Stimulated activated CD8-positive, alpha-beta memory T cell treated with anti-CD3 and anti-CD28 coated beads, Interleukin-12 subunit alpha, Interleukin-12 subunit beta, amount 100 ng/mL, for 24 hours (primary cell): ENCODE data around the gene OR9G4.

ENCODE experiments used
- DNase-seq: peaks from one replicate; pipeline ENCODE4 v3.0.0-alpha.2; 2020; ENCODE audit errors: extremely low read depth

The OR9G4 gene

GRCh38 chr11:56748597-56748996 is at the start of gene OR9G4:
Gene OR9G4 (minus strand): TSS chr11:56748697. CDS start chr11:56743766, 4,931 bp downstream.
- DNase-seq: no peak

DNA sequence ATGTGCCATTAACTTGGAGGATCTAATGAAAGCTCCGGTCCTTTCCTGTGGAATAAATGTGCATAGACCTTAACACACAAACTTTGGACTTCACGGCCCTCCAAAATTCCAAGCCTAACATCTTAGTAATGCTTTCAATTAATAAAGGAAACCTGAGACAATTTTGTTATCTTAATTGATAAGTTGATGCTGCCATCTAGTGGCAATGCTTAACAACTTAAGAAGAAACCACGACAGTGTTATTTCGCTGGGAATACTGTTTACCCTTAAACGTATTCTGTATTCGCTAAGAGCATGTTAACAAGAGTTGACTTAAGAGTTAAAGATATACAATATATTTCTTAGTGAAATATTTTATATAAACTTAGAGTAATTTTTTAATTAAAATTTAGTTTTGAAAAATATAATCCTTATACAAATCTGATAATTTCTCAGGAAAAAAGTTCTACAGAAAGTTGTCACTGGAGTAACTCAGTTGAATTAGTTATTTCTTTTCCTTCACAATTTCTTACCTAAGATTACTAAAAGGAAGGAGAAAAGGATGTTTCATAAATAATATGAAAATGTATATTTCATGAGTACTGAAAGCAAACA is 35.0 kb upstream of the OR9G4 start:
- no peak for DNase-seq

DNA sequence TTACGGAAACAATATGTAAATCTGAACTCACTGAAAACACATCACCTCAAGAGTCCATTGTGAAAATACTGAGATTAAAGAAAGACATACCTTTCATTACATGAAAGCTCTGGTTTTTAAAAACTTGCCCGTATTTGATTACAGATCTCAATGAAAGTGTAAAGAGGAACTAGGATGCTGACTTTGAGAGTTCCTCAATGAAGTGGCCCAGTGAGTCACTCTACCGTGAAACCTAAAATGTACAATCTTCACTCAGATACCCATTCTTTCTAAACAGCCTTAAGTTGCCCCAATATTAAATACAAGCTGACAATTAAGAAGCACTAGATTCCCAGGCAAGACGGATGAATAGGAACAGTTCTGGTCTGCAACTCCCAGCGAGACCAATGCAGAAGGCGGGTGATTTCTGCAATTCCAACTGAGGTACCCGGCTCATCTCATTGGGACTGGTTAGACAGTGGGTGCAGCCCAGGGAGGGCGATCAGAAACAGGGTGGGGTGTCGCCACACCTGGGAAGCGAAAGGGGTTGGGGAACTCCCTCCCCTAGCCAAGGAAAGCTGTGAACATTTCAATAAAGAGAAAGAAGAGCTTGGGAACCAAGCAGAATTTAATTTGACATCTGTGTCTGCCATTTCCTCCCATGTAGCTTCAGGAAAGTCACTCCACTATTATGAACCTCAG is 33.8 kb upstream of the OR9G4 start:
- DNase-seq: no peak

- no peak for DNase-seq
These were observed 28.3 kb upstream of the OR9G4 start for GRCh38 chr11:56776809-56777208.

DNA sequence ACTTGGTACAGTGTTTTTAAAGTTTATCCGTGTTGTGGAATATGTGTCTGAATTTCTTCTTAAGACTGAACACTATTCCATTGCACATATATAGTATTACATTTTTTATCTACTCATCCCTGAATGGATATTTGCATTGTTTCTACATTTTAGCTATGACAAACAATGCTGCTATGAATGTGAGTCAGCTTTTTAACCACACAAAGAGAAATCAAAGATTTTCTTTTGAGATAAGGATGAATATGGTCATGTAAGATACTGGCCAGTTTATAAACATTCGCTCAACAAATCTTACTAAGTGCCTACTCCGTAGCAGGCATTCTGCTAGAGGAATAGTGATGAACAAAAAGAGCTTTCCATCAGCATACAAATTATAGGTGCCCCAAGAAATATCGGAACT is 16.5 kb upstream of the OR9G4 start:
- no peak for DNase-seq

DNA sequence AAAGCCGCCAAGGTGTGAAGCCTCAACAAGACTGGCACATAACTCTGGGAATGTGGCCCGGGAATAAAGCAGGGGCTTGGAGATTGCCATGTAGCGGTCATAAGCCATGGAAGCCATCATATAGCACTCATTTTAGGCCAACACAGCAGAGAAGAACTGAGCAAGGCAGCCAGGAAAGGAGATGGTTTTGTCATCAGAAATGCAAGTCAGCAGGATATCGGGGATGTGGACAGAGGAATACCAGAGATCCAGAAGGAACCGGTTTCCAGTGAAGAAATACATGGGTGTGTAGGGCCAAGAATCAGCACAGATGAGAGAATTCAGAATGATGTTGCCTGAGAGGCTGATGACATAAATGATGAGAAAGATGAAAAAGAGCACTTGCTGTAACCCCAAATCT is 3.0 kb upstream of the OR9G4 start:
- no peak for DNase-seq

GRCh38 chr11:56750190-56750589 is 1.7 kb upstream of the OR9G4 start:
- DNase-seq: no peak

- DNase-seq: no peak
These were observed 7.6 kb downstream of the OR9G4 start for GRCh38 chr11:56740886-56741285.

- no peak for DNase-seq
These were observed 8.4 kb downstream of the OR9G4 start for GRCh38 chr11:56740107-56740506.

DNA sequence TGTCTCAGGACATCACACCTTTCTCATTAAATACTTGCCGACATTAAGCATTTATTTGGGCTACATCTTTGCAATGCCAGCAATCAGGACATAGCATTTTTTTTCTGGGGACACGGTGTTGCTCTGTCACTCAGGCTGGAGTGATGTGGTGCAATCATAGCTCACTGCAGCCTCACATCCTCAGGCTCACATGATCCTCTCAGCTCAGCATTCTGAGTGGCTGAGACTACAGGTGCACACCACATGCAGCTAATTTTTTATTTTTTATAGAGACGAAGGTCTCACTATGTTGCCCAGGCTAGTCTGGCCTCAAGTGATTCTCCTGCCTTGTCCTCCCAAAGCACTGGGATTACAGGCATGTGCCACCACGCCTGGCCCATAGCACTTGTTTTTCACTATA is 28.0 kb downstream of the OR9G4 start:
- no peak for DNase-seq

DNA sequence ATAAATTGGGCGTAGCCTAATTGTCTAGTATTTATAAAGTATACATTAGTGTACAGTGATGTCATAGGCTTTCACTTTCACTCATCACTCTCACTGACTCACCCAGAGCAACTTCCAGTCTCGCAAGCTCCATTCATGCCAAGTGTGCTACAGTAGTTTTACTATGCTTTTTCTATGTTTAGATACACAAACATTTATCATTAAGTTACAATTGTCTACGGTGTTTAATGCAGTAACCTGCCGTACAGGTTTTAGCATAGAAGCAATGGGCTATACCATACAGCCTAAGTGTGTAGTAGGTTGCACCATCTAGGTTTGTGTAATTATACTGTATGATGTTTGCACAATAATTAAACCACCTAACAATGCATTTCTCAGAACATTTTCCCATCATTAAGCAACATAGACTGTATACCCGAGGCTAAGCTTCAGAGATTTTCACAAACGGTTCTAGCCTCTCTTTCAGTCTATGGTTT is 32.1 kb downstream of the OR9G4 start:
- no peak for DNase-seq

DNA sequence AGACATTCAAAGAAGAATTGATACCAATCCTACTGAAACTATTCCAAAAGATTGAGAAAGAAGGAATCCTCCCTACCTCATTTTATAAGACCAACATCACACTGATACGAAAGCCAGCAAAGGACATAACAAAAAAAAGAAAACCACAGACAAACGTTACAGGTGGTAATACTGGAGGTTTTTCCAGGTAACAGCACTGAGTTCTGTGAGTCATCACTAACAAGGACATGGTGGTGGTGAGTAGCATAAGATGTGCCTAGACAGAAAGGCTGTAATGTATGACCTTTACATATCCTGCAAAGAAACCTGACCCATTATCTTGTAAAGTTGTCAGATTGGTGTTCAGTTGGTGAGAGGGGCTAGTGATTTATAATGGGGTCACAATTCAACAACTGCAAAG is 34.3 kb downstream of the OR9G4 start:
- DNase-seq: no peak

- no peak for DNase-seq
These were observed 42.0 kb downstream of the OR9G4 start for GRCh38 chr11:56706486-56706885.

DNA sequence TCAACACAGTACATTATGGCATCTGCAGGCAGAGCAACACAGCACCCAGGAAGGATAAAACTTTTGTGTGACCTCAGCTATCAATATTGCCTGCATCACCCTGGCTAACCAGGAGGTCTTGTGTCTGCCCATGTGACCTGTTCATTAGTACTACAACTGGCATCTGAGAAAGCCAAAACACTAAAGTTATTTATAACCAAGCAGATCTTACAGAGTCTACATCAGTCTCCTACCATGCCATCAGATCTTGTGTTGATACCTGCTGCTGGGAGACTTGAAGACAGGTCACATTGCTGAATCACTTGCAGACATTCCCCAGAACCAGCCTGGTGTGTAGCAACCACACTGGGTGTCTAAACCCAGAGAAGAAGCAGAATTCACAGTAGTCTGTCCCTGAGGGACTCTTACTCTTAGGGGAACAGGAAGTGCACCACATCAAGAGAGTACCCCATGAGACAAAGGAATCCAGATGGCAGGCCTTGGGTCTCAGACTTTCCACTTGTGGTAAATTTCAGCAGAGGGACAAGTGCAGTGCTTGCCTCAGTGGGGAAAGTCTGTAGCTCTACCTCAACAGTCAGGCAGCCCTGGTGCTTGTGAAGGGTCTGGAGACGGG is 42.6 kb downstream of the OR9G4 start:
- DNase-seq: no peak

GRCh38 chr11:56700914-56701485 is 47.5 kb downstream of the OR9G4 start:
- DNase-seq: no peak

GRCh38 chr11:56700242-56700913 is 48.1 kb downstream of the OR9G4 start:
- DNase-seq: no peak

GRCh38 chr11:56698795-56699194 is 49.7 kb downstream of the OR9G4 start, which contains the start of gene OR9G1:
Gene OR9G1 (plus strand): TSS chr11:56699095. CDS start chr11:56700388, 1,293 bp downstream.
- DNase-seq: no peak

GRCh38 chr11:56693428-56693827 is 55.1 kb downstream of the OR9G4 start:
- no peak for DNase-seq
